ENCODE data around the gene GPC1. TPM values are rescaled to one million over a fixed set of nuclear protein-coding genes. Genes with fewer than 3 reads are reported as not detected.

GPC1 gene
- total RNA-seq, 2 donors from 2014 or later, result 1.6 to 5.5 TPM

DNA sequence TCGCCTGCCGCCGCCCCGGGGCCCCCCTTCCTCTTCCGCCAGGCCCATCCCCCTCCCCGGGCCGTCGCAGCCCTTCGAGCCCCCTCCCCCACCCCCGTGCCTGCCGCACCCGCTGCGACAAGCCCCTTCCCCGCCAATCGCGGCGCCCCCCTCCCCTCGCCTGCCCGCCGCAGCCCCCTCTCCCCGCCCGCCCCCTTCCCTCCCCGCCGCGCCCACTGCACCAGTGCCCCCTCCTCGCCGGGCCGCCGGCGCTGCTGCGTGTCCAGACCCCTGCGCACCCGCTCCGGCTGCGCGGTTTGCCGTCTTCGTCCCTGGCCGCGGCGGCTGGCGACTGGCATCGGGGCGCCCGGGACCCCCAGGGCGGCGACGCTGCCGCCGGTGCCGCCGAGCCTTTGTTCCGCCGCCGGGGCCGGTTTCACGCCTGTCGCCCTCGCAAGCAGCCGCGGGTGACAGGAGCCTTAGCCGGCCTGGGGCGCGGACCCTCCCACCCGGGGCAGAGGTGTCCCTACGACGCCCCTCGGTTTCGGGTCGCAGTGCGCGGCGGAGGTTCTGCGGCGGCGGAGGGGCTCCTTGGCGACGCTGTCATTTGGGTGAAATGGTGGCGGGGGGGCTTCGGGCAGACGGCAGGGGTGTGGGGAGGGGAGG is 18.1 kb downstream of the GPC1 start:
- DNase-seq (ENCODE audit: low spot score in 2 of 2), result no peak

DNA sequence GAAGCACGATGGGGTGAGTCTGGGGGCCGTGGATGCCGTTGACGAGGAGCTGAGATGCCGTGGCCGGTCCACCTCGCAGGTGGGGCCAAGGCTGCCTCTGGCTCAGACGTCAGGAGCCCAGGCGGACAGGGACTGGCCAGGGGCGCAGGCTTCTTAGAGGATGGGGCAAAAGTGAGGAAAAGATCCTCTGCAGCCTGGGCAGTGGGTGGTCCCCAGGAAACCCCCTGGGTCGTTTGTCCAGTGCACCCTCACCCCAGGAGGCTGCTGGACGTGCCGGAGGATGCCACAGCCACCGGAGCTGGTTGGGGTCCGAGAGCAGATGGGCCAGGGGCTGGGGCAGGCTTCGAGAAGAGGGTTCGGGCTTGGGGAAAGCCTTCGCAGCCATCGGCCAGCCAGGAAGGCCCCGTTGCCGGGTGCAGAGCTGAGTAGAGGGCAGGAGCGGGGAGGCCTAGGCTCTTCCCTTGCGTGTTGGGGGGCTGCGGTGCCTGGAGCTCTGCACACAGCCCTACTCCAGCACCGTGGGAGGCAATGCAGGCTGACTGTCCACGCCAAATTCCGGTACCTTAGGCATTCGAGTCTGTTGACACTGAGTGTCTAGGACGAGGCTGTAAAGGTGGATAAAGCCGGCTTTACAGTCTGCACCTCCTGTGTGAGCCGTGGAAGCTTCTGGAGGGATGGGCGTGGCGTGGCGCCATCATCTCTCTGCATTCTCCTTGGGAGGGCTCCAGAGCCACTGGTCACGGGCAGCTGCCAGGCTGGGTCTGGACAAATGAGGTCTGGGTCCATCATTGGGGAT is 18.8 kb downstream of the GPC1 start:
- Mint-ChIP-seq H3K9me3 (no peaks in the 10 kb centered on the region), H3K36me3 (peaks cover 0 to 4% of the 10 kb centered on the region in 2 donors), H3K27ac (no peak overlapping the region)
- ATAC-seq, result peak in 1 of 2 donors; percentile 22
- DNase-seq (ENCODE audit: low spot score in 2 of 2), result no peak

More for the DNA sequence above, 18.1 kb downstream of the GPC1 start:
- no peak overlapping the region for H3K27ac Mint-ChIP-seq
- H3K36me3 Mint-ChIP-seq, result peaks cover 0 to 4% of the 10 kb centered on the region in 2 donors
- ATAC-seq, result no peak
- no peaks in the 10 kb centered on the region for H3K9me3 Mint-ChIP-seq

DNA sequence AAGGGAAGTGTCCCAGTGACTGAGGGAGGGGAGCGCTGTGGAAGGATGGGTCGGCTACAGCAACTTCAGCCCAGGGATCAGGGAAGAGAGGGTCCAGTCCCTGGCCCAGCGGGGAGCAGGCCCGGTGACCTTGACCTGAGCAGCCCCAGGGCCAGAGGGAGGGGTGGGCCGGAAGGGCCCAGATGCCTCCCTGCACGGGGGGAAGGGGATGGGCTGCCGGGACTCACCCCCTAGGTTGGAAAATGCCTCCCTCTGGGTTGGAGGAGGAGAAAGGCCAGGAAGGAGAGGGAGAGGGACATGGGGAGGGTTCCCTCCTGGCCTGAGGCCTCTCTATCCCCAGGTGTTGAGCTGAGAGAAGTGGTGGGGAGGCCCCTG is 19.8 kb downstream of the GPC1 start:
- Mint-ChIP-seq H3K36me3 (peaks cover 0 to 4% of the 10 kb centered on the region in 2 donors), H3K9me3 (no peaks in the 10 kb centered on the region), H3K27ac (no peak overlapping the region)
- ATAC-seq, result no peak
- no peak for DNase-seq (ENCODE audit: low spot score in 2 of 2)

DNA sequence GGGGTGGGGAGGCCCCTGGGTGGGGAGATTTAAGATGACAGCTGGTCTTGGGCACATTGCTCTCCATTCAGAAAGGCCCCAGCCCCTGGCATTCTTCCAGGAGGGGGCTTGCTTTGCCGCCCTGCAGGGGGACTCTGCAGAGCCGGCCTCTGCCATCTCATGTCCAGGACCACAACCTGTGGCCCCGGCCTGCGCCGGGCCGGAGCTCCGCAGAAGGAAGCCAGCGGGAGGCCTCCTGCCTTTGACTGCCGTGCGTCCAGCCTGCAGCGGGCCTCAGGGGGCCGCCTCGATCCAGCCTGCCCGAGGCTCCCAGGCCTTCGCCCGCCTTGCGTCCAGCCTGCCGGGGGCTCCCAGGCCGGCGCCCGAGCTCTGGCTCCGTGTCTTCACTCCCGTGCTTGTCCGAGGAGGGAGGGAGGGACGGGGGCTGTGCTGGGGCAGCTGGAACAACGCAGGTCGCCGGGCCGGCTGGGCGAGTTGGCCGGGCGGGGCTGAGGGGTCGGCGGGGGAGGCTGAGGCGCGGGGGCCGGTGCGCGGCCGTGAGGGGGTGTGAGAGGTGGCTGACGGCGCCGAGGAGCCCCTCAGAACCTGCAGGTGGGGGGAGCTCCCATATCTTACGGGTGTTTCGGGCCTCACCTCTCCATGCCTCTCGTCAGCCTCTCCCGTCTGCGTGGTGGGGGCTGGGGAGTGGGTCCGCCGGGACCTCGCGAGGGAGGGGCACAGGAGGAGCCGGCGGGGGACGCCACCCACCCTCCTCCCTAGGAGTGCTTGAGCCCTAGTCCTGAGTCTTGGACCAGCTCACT is 20.4 kb downstream of the GPC1 start:
- Mint-ChIP-seq H3K27ac (no peak overlapping the region), H3K9me3 (no peaks in the 10 kb centered on the region)

DNA sequence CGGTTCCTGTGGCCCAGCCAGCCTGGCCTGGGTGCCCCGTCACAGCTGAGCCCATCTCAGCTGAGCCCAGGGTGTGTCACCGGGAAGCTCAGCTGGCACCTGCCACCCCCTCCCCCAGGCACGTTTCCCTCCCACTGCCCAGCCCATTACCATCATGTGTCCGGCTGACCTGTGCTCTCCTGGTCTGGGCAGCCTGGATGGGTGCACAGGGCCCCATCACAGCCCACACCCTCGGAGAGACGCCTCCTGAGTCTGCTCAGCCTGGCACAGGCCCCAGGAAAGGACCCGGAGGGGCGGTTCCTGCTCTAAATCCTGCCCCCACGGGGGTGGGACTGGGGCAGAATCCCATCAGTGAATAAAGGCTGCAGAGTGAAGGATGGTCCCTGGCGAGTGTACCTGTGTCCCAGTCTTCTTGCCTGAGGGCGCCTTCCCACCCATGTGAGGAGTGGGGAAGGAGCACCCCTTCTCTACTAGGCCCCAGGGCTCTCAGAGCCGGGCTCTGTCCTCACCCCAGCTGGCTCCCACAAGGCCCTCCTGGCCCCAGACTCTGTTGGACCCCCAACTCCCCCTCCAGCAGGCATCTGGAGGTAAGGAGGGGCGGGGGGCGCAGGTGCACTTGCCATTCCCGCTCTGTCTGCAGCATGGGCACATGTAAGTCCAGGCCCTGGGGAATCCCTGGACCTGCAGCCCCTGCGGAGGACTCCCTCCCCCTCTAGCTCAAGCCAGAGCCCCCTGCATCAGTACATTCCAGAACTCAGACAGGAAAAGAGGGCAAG is 21.2 kb downstream of the GPC1 start:
- peaks cover 0 to 4% of the 10 kb centered on the region in 2 donors for H3K36me3 Mint-ChIP-seq
- no peak overlapping the region for H3K27ac Mint-ChIP-seq
- no peaks in the 10 kb centered on the region for H3K9me3 Mint-ChIP-seq
- DNase-seq (ENCODE audit: low spot score in 2 of 2) (no peak), ATAC-seq (no peak)

More for the DNA sequence above, 20.4 kb downstream of the GPC1 start:
- peaks cover 0 to 4% of the 10 kb centered on the region in 2 donors for H3K36me3 Mint-ChIP-seq
- no peak for DNase-seq (ENCODE audit: low spot score in 2 of 2)
- ATAC-seq, result no peak

DNA sequence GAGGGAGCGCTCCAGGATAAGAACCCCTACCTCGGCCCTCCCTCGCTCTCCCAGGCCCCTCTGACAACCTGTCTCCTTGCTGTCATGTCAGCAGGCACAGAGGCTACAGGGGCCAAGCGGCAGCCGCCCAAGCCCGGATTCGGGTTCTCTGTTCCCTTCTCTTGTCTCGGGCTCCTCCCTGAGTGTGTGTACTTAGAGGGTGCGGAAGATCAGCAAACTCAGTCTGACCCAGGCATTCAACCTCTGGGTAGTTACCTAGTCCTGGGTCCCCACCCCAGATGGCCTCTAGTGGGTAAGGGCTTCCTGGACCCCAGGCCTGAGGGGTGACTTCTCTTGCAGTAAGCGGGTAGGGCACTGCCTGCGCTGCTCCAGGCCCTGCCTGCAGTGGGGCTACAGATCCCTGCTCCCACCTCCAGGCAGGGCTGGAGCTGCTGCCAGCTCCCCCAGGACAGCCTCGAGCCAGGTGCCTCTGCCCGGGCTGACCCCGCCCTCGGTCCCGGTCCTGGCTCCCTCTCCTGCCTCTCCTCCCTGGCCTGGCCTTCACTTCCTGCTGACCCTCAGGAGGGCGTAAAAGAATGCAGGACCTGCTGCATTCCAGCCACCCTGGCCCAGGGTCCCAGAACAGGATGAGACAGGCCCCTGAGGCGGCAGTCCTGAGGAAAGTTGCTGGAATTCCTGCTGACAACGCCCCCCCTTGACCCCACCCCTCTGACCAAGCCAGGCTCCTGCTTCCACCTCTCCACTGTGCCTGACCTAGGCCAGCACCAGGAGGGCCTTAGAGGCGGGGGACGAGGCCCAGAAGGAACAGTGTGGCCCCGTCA is 22.0 kb downstream of the GPC1 start:
- Mint-ChIP-seq H3K9me3 (no peaks in the 10 kb centered on the region), H3K36me3 (peaks cover 0 to 4% of the 10 kb centered on the region in 2 donors), H3K27ac (no peak overlapping the region)
- ATAC-seq, result no peak
- no peak for DNase-seq (ENCODE audit: low spot score in 2 of 2)

DNA sequence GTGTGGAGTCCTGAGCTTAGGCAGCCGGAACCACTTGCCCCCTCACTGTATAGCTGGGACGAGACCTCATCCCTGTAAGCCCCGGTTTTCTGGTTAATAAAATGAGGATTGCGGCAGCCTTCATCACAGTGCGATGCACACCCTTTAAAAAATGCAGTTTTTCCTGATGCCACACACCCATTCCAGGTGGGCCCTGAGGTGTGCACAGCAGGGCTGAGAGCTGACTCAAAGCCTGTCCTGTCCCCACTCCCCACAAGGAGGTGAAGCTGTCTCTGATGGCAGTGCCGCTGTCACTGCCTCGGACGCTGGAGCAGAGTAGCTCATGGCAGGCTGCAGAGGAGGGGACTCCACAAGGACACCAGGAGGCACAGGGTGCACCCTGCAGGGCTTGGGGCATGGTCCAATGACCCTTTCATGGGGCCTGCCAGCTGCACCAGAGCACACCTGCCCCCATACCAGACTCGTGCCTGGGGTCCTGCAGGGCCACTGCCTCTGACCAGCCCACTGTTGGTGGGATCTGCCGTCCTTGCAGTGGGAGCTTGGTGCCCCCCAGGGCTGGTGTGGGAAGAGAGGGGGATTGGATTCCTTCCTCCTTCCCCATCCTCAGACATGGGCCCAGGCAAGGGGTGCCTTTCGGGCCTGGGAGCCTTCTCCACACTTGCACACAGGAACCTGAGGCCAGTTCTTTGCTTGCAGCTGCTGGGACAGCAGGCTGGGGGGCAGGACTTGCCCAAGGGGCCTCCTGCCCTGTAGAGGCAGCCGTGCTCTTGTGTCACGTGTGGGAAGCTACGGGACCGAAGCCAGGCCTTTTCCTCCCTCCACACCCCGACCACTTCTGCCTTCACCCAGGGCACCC is 22.8 kb downstream of the GPC1 start:
- Mint-ChIP-seq H3K9me3 (no peaks in the 10 kb centered on the region), H3K27ac (no peak overlapping the region), H3K36me3 (peaks cover 0 to 4% of the 10 kb centered on the region in 2 donors)
- ATAC-seq, result no peak
- DNase-seq (ENCODE audit: low spot score in 2 of 2), result no peak

DNA sequence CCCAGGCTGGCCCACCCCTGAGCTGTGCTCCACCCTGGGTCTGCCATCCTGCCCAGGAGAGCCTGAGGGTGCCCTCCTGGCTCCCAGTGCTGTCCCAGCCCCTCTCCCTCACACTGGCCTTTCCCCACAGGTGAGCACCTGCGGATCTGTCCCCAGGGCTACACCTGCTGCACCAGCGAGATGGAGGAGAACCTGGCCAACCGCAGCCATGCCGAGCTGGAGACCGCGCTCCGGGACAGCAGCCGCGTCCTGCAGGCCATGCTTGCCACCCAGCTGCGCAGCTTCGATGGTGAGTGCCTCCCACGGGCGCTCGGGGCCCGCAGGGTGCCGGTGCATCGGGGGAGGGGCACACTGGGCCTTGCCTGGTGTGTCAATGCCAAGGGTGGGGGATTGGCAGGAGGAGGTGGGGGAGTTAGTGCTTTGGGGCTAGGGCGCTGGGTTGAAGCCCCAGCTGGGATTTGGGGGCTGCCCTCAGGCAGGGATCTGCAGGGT is 23.5 kb downstream of the GPC1 start:
- Mint-ChIP-seq H3K9me3 (no peaks in the 10 kb centered on the region), H3K27ac (no peak overlapping the region), H3K36me3 (peaks cover 0 to 4% of the 10 kb centered on the region in 2 donors)
- ATAC-seq (no peak), DNase-seq (ENCODE audit: low spot score in 2 of 2) (no peak)

DNA sequence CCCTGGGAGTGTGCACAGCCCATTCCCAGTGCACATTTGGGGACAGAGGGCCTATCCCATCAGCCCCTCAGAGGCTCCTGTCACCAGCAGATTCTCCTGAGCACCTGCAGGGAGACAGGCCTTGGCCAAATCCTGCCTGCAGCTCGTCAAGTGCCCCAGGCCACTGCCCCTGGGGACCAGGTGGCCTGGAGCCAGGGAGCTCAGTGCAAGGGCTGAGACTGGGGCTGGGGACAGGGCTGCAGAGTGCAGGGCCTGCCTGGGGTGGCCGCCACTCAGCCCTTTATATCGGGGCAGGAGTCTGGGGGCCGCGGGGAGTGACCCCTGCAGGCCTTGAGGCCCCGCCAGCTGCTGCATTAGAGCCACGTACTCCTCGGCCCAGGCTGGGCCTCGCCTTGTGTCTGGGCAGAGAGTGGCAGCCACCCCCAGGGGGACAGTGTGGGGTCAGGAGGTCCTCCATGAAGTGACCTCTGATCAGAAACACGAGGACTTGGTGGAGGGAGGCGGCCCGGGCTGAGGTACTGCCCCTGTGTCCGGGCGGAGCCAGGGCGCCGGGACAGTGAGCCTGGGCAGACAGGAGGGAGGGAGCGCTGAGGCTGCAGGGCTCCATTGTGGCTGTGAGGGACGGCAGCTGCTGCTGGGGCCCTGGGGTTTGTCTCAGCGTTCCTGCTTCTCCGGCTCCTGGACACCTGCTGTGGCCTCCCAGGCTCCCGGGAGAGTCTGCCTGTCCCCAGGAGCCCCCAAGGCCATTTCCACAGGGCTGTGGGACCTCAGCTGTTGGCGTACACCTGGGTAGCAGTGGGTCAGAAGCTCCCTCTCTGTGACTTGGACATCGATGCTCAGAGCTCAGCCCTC is 24.2 kb downstream of the GPC1 start:
- H3K9me3 Mint-ChIP-seq, result no peaks in the 10 kb centered on the region
- H3K36me3 Mint-ChIP-seq, result peaks cover 0 to 2% of the 10 kb centered on the region in 2 donors
- ATAC-seq (no peak), DNase-seq (ENCODE audit: low spot score in 2 of 2) (peak in 1 of 2 donors; percentile 44)
- H3K27ac Mint-ChIP-seq, result no peak overlapping the region

DNA sequence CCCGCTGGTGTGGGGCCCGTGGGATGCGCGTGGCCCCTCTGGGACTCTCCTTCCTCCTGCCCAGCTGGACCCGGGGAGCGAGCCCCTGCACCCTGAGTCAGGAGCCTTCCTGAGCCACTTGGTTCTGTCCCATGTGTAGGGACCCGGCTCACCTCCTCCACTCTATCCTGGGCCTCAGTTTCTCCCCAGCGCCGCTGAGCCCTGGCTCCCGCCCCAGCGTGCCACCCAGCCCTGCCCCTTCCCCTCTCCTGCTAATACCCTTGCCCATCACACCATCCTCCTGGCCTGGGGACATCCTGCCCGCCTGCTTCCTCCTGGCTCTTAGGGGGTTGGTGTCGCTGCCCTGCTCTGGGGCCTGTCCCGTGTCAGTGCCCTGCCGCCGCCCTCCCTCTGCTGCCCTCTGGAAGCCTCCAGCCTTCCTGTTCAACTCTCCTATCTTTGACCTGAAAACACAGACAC is 24.8 kb downstream of the GPC1 start:
- H3K9me3 Mint-ChIP-seq, result no peaks in the 10 kb centered on the region
- ATAC-seq (no peak), DNase-seq (ENCODE audit: low spot score in 2 of 2) (peak in 1 of 2 donors; percentile 25)
- H3K36me3 Mint-ChIP-seq, result no peaks in the 10 kb centered on the region
- H3K27ac Mint-ChIP-seq, result no peak overlapping the region

DNA sequence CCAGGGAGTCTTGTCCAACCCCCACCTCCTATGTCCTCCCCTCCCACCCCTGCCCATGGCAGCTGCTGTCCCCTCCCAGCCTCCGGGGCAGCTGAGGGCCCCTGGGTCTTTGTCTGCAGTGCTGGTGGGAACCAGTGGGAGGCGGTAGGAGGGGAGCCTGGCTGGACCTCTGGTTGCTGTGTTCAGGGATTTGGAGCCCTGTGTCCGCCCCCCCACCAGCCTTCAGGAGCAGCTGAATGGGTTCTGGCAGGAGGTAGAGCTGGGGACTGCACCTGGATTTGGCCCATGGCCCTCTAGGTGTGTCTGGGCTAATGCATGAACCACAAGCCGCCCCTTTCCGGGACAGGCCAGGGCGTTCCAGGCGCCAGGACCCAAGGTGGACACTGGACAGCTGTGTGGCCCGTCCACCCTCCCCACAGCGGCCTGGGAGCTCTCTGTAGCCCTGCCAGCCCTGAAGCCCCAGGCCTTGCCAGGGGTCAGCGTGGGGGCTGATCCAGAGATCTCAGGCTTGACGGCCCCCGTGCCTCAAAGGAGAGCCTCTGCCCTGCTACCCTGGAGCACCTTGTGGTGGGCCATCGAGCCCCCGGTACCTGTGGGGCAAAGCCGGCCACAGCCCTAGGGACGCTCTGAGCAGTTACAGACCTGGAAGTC is 25.4 kb downstream of the GPC1 start:
- Mint-ChIP-seq H3K36me3 (no peaks in the 10 kb centered on the region), H3K27ac (no peak overlapping the region), H3K9me3 (no peaks in the 10 kb centered on the region)
- ATAC-seq, result no peak
- DNase-seq (ENCODE audit: low spot score in 2 of 2), result peak in 1 of 2 donors; percentile 50

DNA sequence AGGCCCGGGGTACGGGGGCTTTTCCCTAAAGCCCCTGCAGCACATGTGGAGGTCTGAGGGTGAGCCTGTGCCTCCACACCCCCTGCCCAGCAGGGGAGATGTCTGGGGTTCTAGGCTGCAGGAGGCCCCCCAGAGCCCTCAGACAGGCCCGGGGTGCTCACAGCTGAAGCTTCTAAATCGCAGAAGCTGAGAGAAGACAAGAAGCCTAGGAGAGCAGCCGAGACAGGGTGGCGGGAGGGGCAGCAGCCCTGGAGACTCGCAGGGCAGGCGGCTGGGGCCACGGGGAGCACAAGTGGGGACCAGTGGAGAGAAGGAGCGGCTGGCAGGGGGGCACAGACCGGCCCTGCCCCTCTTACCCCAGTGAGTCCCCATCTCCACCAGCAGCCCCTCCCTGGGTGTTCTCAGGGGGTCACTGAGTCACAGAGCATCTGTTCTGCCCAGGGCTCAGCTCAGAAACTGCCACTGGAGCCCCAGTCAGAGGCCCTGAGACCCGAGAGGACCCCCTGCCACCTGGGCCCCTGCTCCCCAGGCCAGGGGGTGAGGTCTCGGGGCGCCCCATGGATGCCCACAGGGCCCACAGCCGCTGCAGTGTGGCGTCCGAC is 26.1 kb downstream of the GPC1 start:
- Mint-ChIP-seq H3K27ac (no peak overlapping the region), H3K36me3 (no peaks in the 10 kb centered on the region), H3K9me3 (no peaks in the 10 kb centered on the region)
- no peak for ATAC-seq
- peak in 1 of 2 donors; percentile 35 for DNase-seq (ENCODE audit: low spot score in 2 of 2)

DNA sequence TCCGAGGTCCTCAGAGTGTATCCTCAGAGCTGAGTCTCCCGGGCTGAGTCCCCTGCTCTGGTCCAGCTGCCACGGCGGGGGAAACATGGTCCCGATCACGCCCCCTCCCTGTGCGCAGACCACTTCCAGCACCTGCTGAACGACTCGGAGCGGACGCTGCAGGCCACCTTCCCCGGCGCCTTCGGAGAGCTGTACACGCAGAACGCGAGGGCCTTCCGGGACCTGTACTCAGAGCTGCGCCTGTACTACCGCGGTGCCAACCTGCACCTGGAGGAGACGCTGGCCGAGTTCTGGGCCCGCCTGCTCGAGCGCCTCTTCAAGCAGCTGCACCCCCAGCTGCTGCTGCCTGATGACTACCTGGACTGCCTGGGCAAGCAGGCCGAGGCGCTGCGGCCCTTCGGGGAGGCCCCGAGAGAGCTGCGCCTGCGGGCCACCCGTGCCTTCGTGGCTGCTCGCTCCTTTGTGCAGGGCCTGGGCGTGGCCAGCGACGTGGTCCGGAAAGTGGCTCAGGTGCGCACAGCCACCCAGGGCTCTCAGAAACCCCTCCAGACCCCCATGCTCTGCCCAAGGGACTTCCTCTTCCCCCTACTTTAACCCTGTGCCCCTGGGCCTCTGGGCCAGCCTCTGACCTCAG is 26.7 kb downstream of the GPC1 start:
- Mint-ChIP-seq H3K27ac (no peak overlapping the region), H3K9me3 (no peaks in the 10 kb centered on the region), H3K36me3 (no peaks in the 10 kb centered on the region)
- DNase-seq (ENCODE audit: low spot score in 2 of 2) (peak in 1 of 2 donors; percentile 48), ATAC-seq (no peak)
